K562 (cell line): Measurements from ENCODE around the gene GATA1. TPM values are rescaled to one million over a fixed set of nuclear protein-coding genes. Genes with fewer than 3 reads are reported as not detected.

ENCODE experiments used
- CREM ChIP-seq: IDR thresholded peaks from 2 replicates; pipeline ENCODE4 v1.6.1; 2014; ENCODE audit warnings: antibody characterized with exemption, low read depth
- ETV6 ChIP-seq, 3 experiments: fragments of 150-350 bp in 1 of 3; sonication (generic) in 1 of 3; formaldehyde crosslinking in 1 of 3; IDR thresholded peaks; 2 replicates each; pipeline versions ENCODE4 v1.6.1 to v1.8.0; 2014 to 2022; ENCODE audit warnings: borderline replicate concordance in 2 of 3, low read depth in 2 of 3, antibody characterized with exemption in 1 of 3, low read length in 1 of 3, mild to moderate bottlenecking in 1 of 3, missing genetic modification reagents in 1 of 3
- FOSL1 ChIP-seq: fragments of 200-800 bp; sonication (Bioruptor generic); conservative IDR thresholded peaks from 2 replicates; pipeline ENCODE4 v1.6.1; 2016; ENCODE audit warnings: missing genetic modification characterization, missing compliant biosample characterization
- HNRNPUL1 ChIP-seq: fragments of 200-400 bp; formaldehyde crosslinking; IDR thresholded peaks from 2 replicates; pipeline ENCODE4 v1.6.1; 2017; ENCODE audit warnings: low read length
- ILK ChIP-seq: fragments of 450-650 bp; IDR thresholded peaks from 2 replicates; pipeline ENCODE4 v1.6.1; 2016; ENCODE audit warnings: missing genetic modification characterization, low read depth, mild to moderate bottlenecking, missing compliant biosample characterization, moderate library complexity, borderline replicate concordance
- KDM1A ChIP-seq, 2 experiments: fragments of 450-650 bp; IDR thresholded peaks; 2 replicates each; pipeline ENCODE4 v1.6.1; 2016; ENCODE audit warnings: mild to moderate bottlenecking in 2 of 2
- ZNF431 ChIP-seq: sonication (generic); formaldehyde crosslinking; IDR thresholded peaks from 2 replicates; pipeline ENCODE4 v1.8.0; 2022; ENCODE audit warnings: mild to moderate bottlenecking, missing genetic modification reagents
- polyA plus RNA-seq, 8 experiments: library from polyadenylated mRNA; depleted of rRNA in 4 of 8; stranded (reverse) in 5 of 8; unstranded in 3 of 8; fragments of >200 nt; fragmentation: Nextera tagmentation in 2 of 8; fragmentation: Illumina TruSeq in 1 of 8; extraction: Ambion mirVana in 2 of 8; extraction: Trizol in 1 of 8; gene quantifications; 2 replicates each; pipeline versions ENCODE4 v1.2.1 to v1.2.3, GENCODE V29; 2011 to 2014; ENCODE audit warnings: inconsistent platforms in 1 of 8, missing spikeins in 1 of 8
- total RNA-seq, 7 experiments: library from RNA; depleted of rRNA in 6 of 7; stranded (reverse); fragments of >200 nt in 6 of 7; fragmentation: Illumina TruSeq in 2 of 7; extraction: Trizol in 2 of 7; gene quantifications; 2 replicates each; pipeline versions ENCODE4 v1.2.1 to v1.2.3, GENCODE V29; 2011 to 2021; ENCODE audit warnings: low replicate concordance in 1 of 7
- TF ChIP-seq, protein P1 (sequence below): sonication (generic); formaldehyde crosslinking; IDR thresholded peaks from 2 replicates; pipeline ENCODE4 v1.8.1; 2022; ENCODE audit warnings: missing genetic modification reagents
- TF ChIP-seq, protein P2 (sequence below): IDR thresholded peaks from 2 replicates; pipeline ENCODE4 v1.6.1; 2011; ENCODE audit warnings: borderline replicate concordance, low read depth, mild to moderate bottlenecking, moderate library complexity, low read length; ENCODE audit not compliant: insufficient read depth, poor library complexity, severe bottlenecking
- TF ChIP-seq, protein P3 (sequence below): sonication (generic); formaldehyde crosslinking; IDR thresholded peaks from 2 replicates; pipeline ENCODE4 v1.8.1; 2023; ENCODE audit warnings: mild to moderate bottlenecking, missing genetic modification reagents
- TF ChIP-seq, protein P4 (sequence below): fragments of 450-650 bp; formaldehyde crosslinking; IDR thresholded peaks from 2 replicates; pipeline ENCODE4 v1.4.0; 2020; ENCODE audit warnings: mild to moderate bottlenecking, mixed read lengths
- TF ChIP-seq, protein P5 (sequence below): sonication (generic); formaldehyde crosslinking; IDR thresholded peaks from 2 replicates; pipeline ENCODE4 v1.8.0; 2022; ENCODE audit warnings: mild to moderate bottlenecking, low read depth, missing genetic modification reagents

Gene GATA1
- total and polyA plus RNA-seq, 9 of the 15 experiments (the other 6 are each of a cell fraction or from before 2014, with no cell fraction given), result 11.9 to 291 (median 116) TPM

DNA sequence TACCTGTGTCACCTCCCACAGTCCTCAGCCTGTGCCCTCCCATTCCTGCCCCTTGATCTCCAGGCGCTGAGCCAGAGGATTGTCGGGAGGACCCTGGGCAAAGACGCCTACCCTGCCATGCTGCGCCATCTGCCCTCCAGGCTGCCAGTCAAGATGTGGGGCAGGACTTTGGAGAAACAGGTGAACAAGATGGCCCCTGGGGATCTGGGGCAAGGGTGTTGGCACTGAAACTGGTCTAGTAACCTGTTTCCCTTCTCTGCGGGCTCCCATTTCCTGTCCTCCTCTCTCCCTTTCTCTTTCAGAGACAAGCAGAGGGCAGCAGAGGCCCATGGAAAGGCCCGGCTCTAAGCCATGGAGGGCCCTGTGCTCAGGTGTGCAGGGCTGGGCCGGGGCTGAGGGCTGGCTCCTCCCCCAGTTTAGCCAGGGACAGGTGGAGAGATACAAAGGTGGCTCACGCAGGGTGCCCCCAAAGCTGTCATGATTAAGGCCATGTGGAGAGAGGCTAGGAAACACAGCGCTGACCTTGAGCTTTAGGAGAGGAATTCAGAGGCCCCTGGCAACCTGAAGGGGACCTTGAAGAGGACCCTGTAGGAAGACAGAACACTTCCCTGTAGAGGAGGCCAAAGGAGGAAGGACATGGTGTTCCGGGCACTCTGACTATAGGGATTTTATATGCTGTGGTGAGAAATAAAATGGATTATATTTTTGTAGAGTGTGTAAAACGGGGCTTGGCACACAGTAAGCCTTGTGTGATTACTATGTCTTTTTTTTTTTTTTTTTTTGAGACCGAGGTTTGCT is 24.5 kb upstream of the GATA1 start, which contains the start of gene GLOD5 (continued):
- TF ChIP-seq, protein P1, sequence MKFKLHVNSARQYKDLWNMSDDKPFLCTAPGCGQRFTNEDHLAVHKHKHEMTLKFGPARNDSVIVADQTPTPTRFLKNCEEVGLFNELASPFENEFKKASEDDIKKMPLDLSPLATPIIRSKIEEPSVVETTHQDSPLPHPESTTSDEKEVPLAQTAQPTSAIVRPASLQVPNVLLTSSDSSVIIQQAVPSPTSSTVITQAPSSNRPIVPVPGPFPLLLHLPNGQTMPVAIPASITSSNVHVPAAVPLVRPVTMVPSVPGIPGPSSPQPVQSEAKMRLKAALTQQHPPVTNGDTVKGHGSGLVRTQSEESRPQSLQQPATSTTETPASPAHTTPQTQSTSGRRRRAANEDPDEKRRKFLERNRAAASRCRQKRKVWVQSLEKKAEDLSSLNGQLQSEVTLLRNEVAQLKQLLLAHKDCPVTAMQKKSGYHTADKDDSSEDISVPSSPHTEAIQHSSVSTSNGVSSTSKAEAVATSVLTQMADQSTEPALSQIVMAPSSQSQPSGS (CRISPR knock-in tag), result no peak
- TF ChIP-seq, protein P2, sequence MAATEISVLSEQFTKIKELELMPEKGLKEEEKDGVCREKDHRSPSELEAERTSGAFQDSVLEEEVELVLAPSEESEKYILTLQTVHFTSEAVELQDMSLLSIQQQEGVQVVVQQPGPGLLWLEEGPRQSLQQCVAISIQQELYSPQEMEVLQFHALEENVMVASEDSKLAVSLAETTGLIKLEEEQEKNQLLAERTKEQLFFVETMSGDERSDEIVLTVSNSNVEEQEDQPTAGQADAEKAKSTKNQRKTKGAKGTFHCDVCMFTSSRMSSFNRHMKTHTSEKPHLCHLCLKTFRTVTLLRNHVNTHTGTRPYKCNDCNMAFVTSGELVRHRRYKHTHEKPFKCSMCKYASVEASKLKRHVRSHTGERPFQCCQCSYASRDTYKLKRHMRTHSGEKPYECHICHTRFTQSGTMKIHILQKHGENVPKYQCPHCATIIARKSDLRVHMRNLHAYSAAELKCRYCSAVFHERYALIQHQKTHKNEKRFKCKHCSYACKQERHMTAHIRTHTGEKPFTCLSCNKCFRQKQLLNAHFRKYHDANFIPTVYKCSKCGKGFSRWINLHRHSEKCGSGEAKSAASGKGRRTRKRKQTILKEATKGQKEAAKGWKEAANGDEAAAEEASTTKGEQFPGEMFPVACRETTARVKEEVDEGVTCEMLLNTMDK, result no peak
- TF ChIP-seq ILK (no peak), ETV6 (IDR thresholded peaks at IDR 0.05; ENCODE audit: borderline replicate concordance in 1 of 2, low read depth in 2 of 2, low read length in 1 of 2) (no peak), ETV6 (CRISPR knock-in tag; IDR thresholded peaks at IDR 0.05; ENCODE audit: borderline replicate concordance) (no peak), ZNF431 (no peak), KDM1A (IDR thresholded peaks at IDR 0.05) (no peak), FOSL1 (tag) (no peak), CREM (no peak), HNRNPUL1 (no peak)
- TF ChIP-seq, protein P3, sequence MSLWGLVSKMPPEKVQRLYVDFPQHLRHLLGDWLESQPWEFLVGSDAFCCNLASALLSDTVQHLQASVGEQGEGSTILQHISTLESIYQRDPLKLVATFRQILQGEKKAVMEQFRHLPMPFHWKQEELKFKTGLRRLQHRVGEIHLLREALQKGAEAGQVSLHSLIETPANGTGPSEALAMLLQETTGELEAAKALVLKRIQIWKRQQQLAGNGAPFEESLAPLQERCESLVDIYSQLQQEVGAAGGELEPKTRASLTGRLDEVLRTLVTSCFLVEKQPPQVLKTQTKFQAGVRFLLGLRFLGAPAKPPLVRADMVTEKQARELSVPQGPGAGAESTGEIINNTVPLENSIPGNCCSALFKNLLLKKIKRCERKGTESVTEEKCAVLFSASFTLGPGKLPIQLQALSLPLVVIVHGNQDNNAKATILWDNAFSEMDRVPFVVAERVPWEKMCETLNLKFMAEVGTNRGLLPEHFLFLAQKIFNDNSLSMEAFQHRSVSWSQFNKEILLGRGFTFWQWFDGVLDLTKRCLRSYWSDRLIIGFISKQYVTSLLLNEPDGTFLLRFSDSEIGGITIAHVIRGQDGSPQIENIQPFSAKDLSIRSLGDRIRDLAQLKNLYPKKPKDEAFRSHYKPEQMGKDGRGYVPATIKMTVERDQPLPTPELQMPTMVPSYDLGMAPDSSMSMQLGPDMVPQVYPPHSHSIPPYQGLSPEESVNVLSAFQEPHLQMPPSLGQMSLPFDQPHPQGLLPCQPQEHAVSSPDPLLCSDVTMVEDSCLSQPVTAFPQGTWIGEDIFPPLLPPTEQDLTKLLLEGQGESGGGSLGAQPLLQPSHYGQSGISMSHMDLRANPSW, result no peak
- TF ChIP-seq, protein P4, sequence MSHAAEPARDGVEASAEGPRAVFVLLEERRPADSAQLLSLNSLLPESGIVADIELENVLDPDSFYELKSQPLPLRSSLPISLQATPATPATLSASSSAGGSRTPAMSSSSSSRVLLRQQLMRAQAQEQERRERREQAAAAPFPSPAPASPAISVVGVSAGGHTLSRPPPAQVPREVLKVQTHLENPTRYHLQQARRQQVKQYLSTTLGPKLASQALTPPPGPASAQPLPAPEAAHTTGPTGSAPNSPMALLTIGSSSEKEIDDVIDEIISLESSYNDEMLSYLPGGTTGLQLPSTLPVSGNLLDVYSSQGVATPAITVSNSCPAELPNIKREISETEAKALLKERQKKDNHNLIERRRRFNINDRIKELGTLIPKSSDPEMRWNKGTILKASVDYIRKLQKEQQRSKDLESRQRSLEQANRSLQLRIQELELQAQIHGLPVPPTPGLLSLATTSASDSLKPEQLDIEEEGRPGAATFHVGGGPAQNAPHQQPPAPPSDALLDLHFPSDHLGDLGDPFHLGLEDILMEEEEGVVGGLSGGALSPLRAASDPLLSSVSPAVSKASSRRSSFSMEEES, result no peak
- TF ChIP-seq, protein P5, sequence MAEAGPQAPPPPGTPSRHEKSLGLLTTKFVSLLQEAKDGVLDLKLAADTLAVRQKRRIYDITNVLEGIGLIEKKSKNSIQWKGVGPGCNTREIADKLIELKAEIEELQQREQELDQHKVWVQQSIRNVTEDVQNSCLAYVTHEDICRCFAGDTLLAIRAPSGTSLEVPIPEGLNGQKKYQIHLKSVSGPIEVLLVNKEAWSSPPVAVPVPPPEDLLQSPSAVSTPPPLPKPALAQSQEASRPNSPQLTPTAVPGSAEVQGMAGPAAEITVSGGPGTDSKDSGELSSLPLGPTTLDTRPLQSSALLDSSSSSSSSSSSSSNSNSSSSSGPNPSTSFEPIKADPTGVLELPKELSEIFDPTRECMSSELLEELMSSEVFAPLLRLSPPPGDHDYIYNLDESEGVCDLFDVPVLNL (CRISPR knock-in tag), result no peak
